ENCODE data around the gene CCDC83. TPM values are rescaled to one million over a fixed set of nuclear protein-coding genes. Genes with fewer than 3 reads are reported as not detected.

CCDC83 gene
- 0.72 TPM for total RNA-seq (ENCODE audit: insufficient read depth, low replicate concordance)

GRCh38 chr11:85855341-85855656 lies at the start of gene CCDC83:
Gene CCDC83 (plus strand): TSS chr11:85855383. CDS start chr11:85865124, 9,741 bp downstream.
- no peak for DNase-seq (ENCODE audit: low spot score)

DNA sequence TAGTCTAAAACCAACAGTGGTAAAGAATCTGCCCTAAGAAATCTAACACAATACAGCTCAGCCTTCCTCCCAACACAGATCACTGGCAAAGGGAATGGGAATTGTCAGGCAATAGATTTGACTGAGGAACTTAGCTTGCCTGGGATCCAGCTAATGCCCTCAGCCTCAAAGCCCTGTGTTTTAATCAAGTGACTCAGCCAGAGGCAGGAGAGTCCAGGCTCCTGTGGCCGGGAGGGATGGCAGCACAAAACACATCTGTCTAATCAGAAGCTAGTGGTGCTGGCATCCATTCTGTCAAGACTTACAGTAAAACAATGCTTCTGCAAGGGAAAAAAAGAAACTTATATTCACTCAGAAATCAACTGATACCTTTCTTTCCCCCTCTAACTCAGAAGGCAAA lies 49.8 kb upstream of the CCDC83 start:
- DNase-seq (ENCODE audit: low spot score), result no peak

- no peak for DNase-seq (ENCODE audit: low spot score)
These were observed 49.2 kb upstream of the CCDC83 start for GRCh38 chr11:85806016-85806415.

DNA sequence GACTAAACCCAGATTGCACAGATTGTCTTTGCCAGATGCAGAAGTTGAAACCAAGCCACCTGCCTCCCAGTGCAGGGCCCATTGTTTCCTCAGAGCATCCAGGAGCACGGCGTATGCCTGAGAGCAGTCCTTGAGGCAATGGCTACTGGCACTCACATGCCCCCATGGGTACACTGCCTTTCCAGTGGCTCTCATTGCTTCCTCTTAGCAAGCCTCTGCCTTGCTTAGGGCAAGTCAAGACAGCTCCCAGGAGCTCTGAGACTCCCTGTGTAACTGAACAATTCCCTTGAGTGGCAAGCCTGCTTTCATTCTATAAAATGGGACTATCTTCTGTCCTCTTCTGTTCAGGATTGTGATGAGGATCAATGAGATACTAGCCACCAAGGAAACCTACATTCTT lies 48.3 kb upstream of the CCDC83 start:
- DNase-seq (ENCODE audit: low spot score), result no peak

GRCh38 chr11:85809191-85809590 lies 46.0 kb upstream of the CCDC83 start:
- DNase-seq (ENCODE audit: low spot score), result no peak

DNA sequence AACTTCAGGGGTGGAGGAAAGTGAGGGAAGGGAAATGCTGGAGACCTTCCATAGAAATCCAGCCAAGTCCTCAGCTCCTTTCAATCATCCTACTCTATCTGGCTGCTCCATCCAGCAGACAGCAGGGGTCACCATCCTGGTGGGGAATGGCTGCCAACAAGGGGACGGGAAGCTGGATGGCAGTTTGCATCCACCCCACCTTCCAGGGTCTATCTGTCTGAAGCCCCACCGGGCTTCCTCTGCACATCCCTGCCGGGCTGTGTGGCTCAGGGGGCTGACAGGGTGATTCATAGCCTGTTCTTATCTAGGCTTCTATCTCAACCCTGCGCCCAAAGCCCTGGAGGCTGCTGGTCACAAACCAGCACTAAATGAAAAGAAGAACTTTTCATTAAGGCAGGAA lies 45.3 kb upstream of the CCDC83 start:
- DNase-seq (ENCODE audit: low spot score), result no peak

DNA sequence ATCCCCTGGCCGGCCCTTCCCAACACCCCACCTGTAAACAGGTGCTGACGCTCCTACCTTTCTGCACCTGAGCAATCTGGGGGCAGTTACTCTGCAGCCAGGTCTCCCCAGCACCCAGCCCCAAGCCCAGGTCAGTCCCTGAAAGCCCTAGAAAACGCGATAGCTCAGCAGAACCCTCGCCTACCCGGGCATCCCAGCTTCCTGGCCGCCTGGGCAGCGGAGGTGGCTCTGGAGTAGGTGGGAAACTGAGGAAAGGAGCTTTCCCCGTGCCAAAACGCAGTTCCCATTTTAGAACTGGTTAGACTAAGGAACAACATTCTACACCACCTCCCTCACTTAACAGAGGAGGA lies 44.7 kb upstream of the CCDC83 start:
- no peak for DNase-seq (ENCODE audit: low spot score)

GRCh38 chr11:85810871-85811611 lies 44.1 kb upstream of the CCDC83 start, which contains the start of gene SYTL2:
Gene SYTL2 (minus strand): TSS chr11:85811141. CDS start chr11:85757725, 53,416 bp downstream.
- peak; percentile 76 for DNase-seq (ENCODE audit: low spot score)

- no peak for DNase-seq (ENCODE audit: low spot score)
These were observed 43.6 kb upstream of the CCDC83 start for GRCh38 chr11:85811624-85812023.

GRCh38 chr11:85813721-85814120 lies 41.5 kb upstream of the CCDC83 start:
- no peak for DNase-seq (ENCODE audit: low spot score)

DNA sequence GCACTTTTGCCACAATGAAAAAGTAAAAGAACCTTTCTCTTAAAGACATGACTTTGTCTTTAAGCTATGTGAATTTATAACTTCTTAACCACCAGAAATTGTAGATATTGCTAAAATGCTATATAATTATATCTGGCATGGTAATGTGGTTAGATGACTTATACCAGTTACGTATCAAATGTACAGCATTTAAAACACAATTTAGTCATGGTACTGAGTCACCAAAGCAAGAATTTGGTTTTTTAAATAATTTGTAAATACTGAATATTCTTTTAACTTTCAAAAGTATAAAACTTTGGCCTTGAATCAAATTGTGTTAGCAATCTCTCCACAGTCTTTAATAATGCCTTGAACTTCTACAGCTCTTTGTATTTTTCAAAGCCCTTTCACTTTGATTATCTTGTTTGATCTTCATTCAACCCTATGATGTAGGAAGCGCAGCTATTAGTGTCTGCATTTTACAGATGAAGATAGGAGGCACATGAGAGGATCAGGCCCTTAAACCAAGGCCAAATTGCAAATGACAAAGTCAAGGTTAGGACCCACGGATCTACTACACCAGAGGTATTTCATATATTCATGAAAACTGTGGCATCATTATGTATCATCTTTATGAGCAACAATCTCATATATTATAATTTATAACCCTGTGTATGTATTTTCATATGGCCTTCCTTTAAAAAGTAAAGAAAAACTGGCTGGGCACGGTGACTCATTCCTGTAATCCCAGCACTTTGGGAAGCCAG lies 39.8 kb upstream of the CCDC83 start:
- DNase-seq (ENCODE audit: low spot score), result no peak

- DNase-seq (ENCODE audit: low spot score), result no peak
These were observed 35.7 kb upstream of the CCDC83 start for GRCh38 chr11:85819441-85819840.

DNA sequence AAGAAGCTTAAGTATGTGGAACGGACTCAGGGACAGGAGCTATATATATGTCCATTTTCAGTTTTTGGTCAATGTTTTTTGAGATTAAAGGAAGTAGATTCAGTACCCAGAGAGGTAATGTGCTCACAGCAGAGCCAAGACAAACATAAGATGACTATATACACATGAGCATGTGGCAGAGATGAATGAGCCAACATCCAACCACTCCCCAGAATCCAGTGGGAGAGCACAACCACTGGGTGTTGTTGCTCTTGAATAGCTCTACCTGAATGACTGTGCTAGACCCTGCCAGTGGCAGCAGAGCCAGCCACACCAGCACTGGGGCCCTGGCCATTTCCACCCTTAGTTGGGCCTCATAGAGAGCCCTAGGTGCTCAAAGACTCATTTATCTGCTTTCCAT lies 33.5 kb upstream of the CCDC83 start:
- no peak for DNase-seq (ENCODE audit: low spot score)

- no peak for DNase-seq (ENCODE audit: low spot score)
These were observed 32.4 kb upstream of the CCDC83 start for GRCh38 chr11:85822814-85823213.

DNA sequence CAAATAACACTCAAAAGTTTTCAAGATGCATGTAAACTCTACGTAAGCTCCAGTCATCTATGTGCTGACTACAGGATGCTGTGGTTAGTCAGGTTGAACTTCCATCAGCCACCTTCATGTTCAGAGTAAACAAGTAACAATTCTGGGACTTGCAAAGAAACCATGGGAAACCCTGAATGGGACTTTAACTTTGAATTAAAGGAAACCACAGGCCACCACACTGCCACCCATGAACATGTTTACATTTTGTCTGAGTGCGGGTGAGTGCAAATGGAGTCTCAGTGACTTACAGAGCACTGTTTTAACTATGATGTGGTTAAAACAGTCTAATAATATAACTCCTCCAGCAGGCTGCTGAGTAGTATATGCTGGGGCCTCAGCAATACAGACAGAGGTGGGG lies 31.4 kb upstream of the CCDC83 start:
- DNase-seq (ENCODE audit: low spot score), result no peak

DNA sequence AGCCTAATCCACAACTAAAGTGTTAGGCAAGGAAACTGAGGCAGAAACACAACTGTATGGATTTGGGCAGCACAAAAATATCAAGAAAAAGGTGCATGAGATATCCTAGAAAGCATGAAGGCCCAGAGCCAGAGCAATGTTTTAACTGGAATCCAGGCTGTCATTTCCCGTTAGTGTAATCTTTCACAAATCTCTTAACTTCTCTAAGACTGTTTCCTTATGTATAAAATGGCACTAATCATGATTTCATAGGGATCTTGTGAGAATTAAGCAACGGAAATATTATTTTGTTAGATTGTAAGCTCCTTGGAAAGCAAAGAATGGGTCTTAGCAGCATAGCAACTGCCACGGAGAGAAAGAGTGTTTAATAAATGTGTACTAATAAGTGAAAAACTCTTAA lies 29.6 kb upstream of the CCDC83 start:
- DNase-seq (ENCODE audit: low spot score), result no peak

DNA sequence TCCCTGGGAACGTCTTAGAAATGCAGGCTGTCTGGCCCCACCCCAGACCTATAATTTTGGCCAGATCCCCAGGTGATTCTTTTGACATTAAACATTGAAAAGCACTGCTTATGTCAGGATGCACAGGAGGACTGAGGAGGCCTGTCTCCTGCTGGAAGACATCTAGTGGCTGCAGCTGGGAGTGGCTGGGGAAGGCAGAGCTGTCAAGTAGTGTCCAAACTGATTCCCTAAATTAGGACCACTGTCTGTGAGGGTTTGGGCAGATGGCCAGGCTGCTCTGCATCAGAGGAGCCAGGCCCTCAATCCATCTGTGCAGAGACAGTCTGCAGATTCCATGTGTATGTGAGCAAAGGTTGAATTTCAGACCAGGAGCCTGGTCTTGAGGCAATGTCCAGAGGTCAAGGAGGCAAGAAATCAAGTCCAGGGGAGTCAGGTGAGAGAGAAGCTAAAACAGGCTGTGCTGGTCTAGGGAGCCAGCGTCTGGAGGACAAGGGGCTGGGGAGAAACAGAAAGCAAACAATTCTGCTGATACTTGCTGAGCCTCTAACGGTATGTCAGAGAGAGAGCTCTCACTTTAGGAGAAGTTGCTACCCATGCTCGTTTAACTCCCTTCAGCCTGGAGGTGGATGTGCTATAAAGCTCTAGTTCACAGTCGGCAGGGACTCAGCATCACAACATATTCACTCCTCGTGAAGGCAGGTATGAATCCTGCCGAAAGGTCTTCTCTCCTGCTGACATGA lies 28.9 kb upstream of the CCDC83 start:
- DNase-seq (ENCODE audit: low spot score), result peak; percentile 64

DNA sequence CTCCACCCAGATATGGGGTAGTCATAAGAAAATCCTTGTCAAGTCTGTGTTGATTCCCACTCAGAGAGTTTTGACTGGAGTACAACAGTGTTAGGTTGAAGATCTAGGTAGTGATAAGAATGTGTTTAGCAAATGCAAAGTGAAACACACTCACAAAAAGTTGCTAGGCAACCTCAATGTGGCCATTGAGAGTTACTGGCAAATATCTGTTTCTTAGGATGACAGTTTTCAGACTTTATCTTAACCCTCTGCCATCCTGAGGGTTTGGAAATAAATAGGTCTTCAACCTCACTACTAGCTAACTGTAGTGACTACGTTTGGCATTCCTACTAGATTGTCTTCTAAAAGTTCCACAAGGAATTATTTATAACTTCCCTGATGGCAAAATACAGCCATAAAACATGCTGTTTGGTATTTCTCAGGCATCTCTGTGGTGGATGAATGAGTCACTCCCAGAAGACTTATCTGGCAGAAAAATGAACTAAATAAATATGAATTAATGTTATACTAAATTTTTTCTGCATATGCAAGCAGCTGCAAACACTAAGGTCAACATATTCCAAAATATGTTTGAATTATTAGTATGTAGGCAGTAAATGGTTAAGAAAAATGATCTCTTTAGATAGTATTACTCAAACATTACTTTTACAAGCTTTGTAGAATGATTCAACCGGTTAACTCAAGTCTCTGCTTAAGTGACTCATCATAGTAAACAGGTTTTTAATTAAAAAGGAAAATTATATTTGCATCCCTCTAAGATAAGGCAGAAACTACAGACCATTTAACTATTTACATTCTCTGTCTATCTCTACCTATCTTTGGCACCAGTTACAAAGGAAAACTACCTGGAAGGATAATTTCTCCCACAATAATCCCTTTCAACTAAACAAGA lies 27.2 kb upstream of the CCDC83 start:
- DNase-seq (ENCODE audit: low spot score), result peak; percentile 85

GRCh38 chr11:85828640-85828978 lies 26.6 kb upstream of the CCDC83 start:
- DNase-seq (ENCODE audit: low spot score), result no peak

- no peak for DNase-seq (ENCODE audit: low spot score)
These were observed 26.0 kb upstream of the CCDC83 start for GRCh38 chr11:85829172-85829571.

- DNase-seq (ENCODE audit: low spot score), result no peak
These were observed 24.1 kb upstream of the CCDC83 start for GRCh38 chr11:85831050-85831449.

- no peak for DNase-seq (ENCODE audit: low spot score)
These were observed 19.9 kb upstream of the CCDC83 start for GRCh38 chr11:85835263-85835662.
